WTC11 (cell line): ENCODE results near the gene EDC4. TPM values are rescaled to one million over a fixed set of nuclear protein-coding genes. Genes with fewer than 3 reads are reported as not detected.
A peak's percentile ranks its signal among the peaks of the same experiment; 100 is the strongest.

Experiments used
- ATAC-seq: fragments of 200-7000 bp; cut with Tn5 transposase; 2 replicates; pipeline ENCODE4 v1.10.0; 2021; ENCODE audit warnings: mild to moderate bottlenecking, moderate library complexity
- Bru-seq: library from RNA; stranded (reverse); fragments of 400-500 nt; gene quantifications from one replicate; lab custom pipeline; 2021; lab: Mats Ljungman, UMichigan
- CTCF ChIA-PET: fragments of 300-600 bp; sonication (Branson Sonifier 250); formaldehyde crosslinking; loops from one replicate; lab custom pipeline; 2021; ENCODE audit warnings: antibody characterized with exemption; lab: Charles Lee
- POLR2A ChIA-PET: fragments of 350-600 bp; sonication (Branson Sonifier 250); formaldehyde crosslinking; loops from one replicate; lab custom pipeline; 2021; ENCODE audit warnings: antibody characterized with exemption; lab: Charles Lee
- DNase-seq: peaks from one replicate; pipeline ENCODE4 v3.0.0; 2021; ENCODE audit warnings: low spot score
- H3K27ac Mint-ChIP-seq: 2 replicates; pipeline ENCODE4 v1.8.0; 2021; ENCODE audit warnings: mixed read lengths
- H3K27me3 Mint-ChIP-seq: 2 replicates; pipeline ENCODE4 v1.8.0; 2021; ENCODE audit warnings: low read depth, mild to moderate bottlenecking, moderate library complexity, mixed read lengths
- H3K36me3 Mint-ChIP-seq: 2 replicates; pipeline ENCODE4 v1.8.0; 2021; ENCODE audit warnings: mixed read lengths
- H3K4me1 Mint-ChIP-seq: 2 replicates; pipeline ENCODE4 v1.8.0; 2022; ENCODE audit warnings: mixed read lengths
- H3K4me3 Mint-ChIP-seq: 2 replicates; pipeline ENCODE4 v1.8.0; 2021; ENCODE audit warnings: mild to moderate bottlenecking, moderate library complexity, mixed read lengths
- H3K9me3 Mint-ChIP-seq: 2 replicates; pipeline ENCODE4 v1.8.0; 2021; ENCODE audit warnings: mixed read lengths
- CBFB ChIP-seq: sonication (generic); formaldehyde crosslinking; IDR thresholded peaks from 2 replicates; pipeline ENCODE4 v1.8.1; 2022; ENCODE audit warnings: mild to moderate bottlenecking, low read depth, missing genetic modification reagents
- CREB1 ChIP-seq: sonication (generic); formaldehyde crosslinking; IDR thresholded peaks from 2 replicates; pipeline ENCODE4 v1.8.0; 2023; ENCODE audit warnings: mild to moderate bottlenecking, missing genetic modification reagents
- ELF4 ChIP-seq: sonication (generic); formaldehyde crosslinking; IDR thresholded peaks from 2 replicates; pipeline ENCODE4 v1.8.1; 2022; ENCODE audit warnings: low read depth, mild to moderate bottlenecking, moderate library complexity, missing genetic modification reagents
- GABPB1 ChIP-seq: sonication (generic); formaldehyde crosslinking; IDR thresholded peaks from 2 replicates; pipeline ENCODE4 v1.8.1; 2023; ENCODE audit warnings: mild to moderate bottlenecking, missing genetic modification reagents
- JUN ChIP-seq: sonication (generic); formaldehyde crosslinking; IDR thresholded peaks from 2 replicates; pipeline ENCODE4 v1.8.0; 2023; ENCODE audit warnings: mild to moderate bottlenecking, missing genetic modification reagents
- RORB ChIP-seq: fragments of 250-450 bp; sonication (Bioruptor Pico); IDR thresholded peaks from 2 replicates; pipeline ENCODE4 v1.9.0; 2021; ENCODE audit warnings: mild to moderate bottlenecking
- SMAD3 ChIP-seq: sonication (generic); formaldehyde crosslinking; IDR thresholded peaks from 2 replicates; pipeline ENCODE4 v1.8.0; 2022; ENCODE audit warnings: missing genetic modification reagents, mild to moderate bottlenecking, borderline replicate concordance
- TEAD4 ChIP-seq: sonication (generic); formaldehyde crosslinking; IDR thresholded peaks from 2 replicates; pipeline ENCODE4 v1.8.0; 2022; ENCODE audit warnings: mild to moderate bottlenecking, missing genetic modification reagents
- ZNF232 ChIP-seq: sonication (generic); formaldehyde crosslinking; IDR thresholded peaks from 2 replicates; pipeline ENCODE4 v1.8.0; 2022; ENCODE audit warnings: mild to moderate bottlenecking, missing genetic modification reagents
- ZNF416 ChIP-seq: fragments of 250-450 bp; sonication (Bioruptor Pico); IDR thresholded peaks from 2 replicates; pipeline ENCODE4 v1.9.0; 2021; ENCODE audit warnings: mild to moderate bottlenecking, inconsistent platforms
- ZNF423 ChIP-seq: fragments of 250-450 bp; sonication (Bioruptor Pico); IDR thresholded peaks from 2 replicates; pipeline ENCODE4 v2.1.2; 2022; ENCODE audit warnings: mild to moderate bottlenecking, moderate library complexity
- long read RNA-seq, 3 experiments: library from RNA in 1 of 3; library from capped mRNA in 1 of 3; library from polyadenylated mRNA in 1 of 3; unstranded in 2 of 3; stranded (forward) in 1 of 3; transcript quantifications; one replicate each; pipeline ENCODE4 v2.0.0, GENCODE V29; 2021
- total RNA-seq: library from RNA; stranded (reverse); gene quantifications from 3 replicates; pipeline ENCODE4 v1.2.3, GENCODE V29; 2021
- TF ChIP-seq, protein P1 (sequence below): fragments of 250-450 bp; sonication (Bioruptor Pico); IDR thresholded peaks from 2 replicates; pipeline ENCODE4 v2.1.2; 2022; ENCODE audit warnings: mild to moderate bottlenecking, moderate library complexity
- TF ChIP-seq, protein P2 (sequence below): fragments of 250-450 bp; sonication (Bioruptor Pico); IDR thresholded peaks from 2 replicates; pipeline ENCODE4 v1.9.0; 2021; ENCODE audit warnings: mild to moderate bottlenecking, borderline replicate concordance
- TF ChIP-seq, protein P3 (sequence below): sonication (generic); formaldehyde crosslinking; IDR thresholded peaks from 2 replicates; pipeline ENCODE4 v1.8.1; 2023; ENCODE audit warnings: mild to moderate bottlenecking, missing genetic modification reagents, borderline replicate concordance
- TF ChIP-seq, protein P4 (sequence below): sonication (generic); formaldehyde crosslinking; IDR thresholded peaks from 2 replicates; pipeline ENCODE4 v1.8.0; 2022; ENCODE audit warnings: missing genetic modification reagents

The EDC4 gene, protein sequence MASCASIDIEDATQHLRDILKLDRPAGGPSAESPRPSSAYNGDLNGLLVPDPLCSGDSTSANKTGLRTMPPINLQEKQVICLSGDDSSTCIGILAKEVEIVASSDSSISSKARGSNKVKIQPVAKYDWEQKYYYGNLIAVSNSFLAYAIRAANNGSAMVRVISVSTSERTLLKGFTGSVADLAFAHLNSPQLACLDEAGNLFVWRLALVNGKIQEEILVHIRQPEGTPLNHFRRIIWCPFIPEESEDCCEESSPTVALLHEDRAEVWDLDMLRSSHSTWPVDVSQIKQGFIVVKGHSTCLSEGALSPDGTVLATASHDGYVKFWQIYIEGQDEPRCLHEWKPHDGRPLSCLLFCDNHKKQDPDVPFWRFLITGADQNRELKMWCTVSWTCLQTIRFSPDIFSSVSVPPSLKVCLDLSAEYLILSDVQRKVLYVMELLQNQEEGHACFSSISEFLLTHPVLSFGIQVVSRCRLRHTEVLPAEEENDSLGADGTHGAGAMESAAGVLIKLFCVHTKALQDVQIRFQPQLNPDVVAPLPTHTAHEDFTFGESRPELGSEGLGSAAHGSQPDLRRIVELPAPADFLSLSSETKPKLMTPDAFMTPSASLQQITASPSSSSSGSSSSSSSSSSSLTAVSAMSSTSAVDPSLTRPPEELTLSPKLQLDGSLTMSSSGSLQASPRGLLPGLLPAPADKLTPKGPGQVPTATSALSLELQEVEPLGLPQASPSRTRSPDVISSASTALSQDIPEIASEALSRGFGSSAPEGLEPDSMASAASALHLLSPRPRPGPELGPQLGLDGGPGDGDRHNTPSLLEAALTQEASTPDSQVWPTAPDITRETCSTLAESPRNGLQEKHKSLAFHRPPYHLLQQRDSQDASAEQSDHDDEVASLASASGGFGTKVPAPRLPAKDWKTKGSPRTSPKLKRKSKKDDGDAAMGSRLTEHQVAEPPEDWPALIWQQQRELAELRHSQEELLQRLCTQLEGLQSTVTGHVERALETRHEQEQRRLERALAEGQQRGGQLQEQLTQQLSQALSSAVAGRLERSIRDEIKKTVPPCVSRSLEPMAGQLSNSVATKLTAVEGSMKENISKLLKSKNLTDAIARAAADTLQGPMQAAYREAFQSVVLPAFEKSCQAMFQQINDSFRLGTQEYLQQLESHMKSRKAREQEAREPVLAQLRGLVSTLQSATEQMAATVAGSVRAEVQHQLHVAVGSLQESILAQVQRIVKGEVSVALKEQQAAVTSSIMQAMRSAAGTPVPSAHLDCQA (N-terminal part only)
- 72.6 to 83.7 TPM (median 74.1 TPM) in 3 replicates for total RNA-seq
- percentile 61 among the genes with signal in this experiment for Bru-seq, nascent RNA
- long read RNA-seq, experiment 1, full-length matches to known transcripts, result 214 of 401 reads
- long read RNA-seq, experiment 1, partial matches to known transcripts, result 46 of 401 reads
- long read RNA-seq, experiment 1, other reads (novel, unspliced or antisense), result 141 of 401 reads
- long read RNA-seq, experiment 2, full-length matches to known transcripts, result 10 of 58 reads
- long read RNA-seq, experiment 2, partial matches to known transcripts, result 26 of 58 reads
- long read RNA-seq, experiment 2, other reads (novel, unspliced or antisense), result 22 of 58 reads
- long read RNA-seq, experiment 3, partial matches to known transcripts, result 2 of 2 reads
- long read RNA-seq, experiment 3, other reads (novel, unspliced or antisense), result 0 of 2 reads

DNA sequence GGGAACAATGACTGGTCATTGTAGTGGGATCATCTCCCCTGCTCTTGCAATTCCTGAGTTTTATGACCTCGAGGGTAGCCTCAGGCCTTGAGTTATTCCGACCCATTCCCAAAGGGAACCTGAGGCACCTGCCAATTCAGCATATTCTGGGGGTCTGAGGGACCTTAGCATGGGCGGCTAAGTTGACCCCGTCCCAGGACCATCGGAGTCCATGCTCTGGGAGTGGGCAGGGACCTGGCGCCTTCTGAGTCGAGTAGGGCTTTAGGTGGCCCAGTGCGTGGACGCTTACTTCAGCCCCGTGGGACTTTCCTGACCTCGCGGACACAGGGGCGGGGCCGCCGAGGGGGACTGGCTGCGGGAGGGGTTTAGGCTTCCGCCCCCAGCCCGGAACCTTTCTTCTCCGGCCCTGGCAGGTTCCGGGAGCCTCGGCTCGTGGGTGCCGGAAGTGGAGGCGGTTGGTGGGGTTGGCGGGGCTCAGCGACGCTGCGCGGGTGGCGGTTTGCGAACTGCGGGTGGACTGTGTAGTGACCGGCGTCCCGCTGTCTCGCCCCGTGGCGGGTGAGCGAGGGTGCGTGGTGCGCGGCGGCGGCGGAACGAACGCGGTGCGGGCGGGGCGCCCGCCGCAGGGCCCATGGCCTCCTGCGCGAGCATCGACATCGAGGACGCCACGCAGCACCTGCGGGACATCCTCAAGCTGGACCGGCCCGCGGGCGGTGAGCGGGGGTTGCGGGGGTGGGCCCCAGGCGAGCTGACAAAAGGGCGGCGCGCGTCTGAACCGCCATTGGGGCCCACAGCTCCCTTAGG lies at the start of gene EDC4:
TSS of gene EDC4 (plus strand) at position 422 of the 804 bp plus-strand sequence. CDS start at position 632, 210 bp downstream.
- H3K4me3 Mint-ChIP-seq, result peak within 1 kb of the TSS; percentile 92
- H3K4me1 Mint-ChIP-seq, result peaks cover 15% of the 10 kb centered on the region
- ATAC-seq (peak; percentile 74), DNase-seq (peak; percentile 76)
- H3K9me3 Mint-ChIP-seq, result no peaks in the 10 kb centered on the region
- H3K27me3 Mint-ChIP-seq, result no peaks in the 10 kb centered on the region
- peaks cover 35% of the 10 kb centered on the region for H3K36me3 Mint-ChIP-seq
- CTCF ChIA-PET, result interaction anchor here (0.8 to 3.2 kb wide), 9 partner anchors 11 to 352 kb away, joined by 3 to 29 read pairs (median 4); partner anchors contain the start of gene NRN1L
- H3K27ac Mint-ChIP-seq, result peak within 1 kb of the TSS; percentile 90
- POLR2A ChIA-PET, result no interaction called here
- TF ChIP-seq SMAD3 (CRISPR knock-in tag), result peak; percentile 86; the same call in 1 of the 2 replicates
- no peak for TF ChIP-seq CBFB (CRISPR knock-in tag)
- TF ChIP-seq, protein P1, sequence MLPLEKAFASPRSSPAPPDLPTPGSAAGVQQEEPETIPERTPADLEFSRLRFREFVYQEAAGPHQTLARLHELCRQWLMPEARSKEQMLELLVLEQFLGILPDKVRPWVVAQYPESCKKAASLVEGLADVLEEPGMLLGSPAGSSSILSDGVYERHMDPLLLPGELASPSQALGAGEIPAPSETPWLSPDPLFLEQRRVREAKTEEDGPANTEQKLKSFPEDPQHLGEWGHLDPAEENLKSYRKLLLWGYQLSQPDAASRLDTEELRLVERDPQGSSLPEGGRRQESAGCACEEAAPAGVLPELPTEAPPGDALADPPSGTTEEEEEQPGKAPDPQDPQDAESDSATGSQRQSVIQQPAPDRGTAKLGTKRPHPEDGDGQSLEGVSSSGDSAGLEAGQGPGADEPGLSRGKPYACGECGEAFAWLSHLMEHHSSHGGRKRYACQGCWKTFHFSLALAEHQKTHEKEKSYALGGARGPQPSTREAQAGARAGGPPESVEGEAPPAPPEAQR (CRISPR knock-in tag), result no peak
- TF ChIP-seq ELF4 (CRISPR knock-in tag), result peak; percentile 88; the same call in 1 of the 2 replicates
- TF ChIP-seq RORB (CRISPR knock-in tag), result no peak
- TF ChIP-seq, protein P2, sequence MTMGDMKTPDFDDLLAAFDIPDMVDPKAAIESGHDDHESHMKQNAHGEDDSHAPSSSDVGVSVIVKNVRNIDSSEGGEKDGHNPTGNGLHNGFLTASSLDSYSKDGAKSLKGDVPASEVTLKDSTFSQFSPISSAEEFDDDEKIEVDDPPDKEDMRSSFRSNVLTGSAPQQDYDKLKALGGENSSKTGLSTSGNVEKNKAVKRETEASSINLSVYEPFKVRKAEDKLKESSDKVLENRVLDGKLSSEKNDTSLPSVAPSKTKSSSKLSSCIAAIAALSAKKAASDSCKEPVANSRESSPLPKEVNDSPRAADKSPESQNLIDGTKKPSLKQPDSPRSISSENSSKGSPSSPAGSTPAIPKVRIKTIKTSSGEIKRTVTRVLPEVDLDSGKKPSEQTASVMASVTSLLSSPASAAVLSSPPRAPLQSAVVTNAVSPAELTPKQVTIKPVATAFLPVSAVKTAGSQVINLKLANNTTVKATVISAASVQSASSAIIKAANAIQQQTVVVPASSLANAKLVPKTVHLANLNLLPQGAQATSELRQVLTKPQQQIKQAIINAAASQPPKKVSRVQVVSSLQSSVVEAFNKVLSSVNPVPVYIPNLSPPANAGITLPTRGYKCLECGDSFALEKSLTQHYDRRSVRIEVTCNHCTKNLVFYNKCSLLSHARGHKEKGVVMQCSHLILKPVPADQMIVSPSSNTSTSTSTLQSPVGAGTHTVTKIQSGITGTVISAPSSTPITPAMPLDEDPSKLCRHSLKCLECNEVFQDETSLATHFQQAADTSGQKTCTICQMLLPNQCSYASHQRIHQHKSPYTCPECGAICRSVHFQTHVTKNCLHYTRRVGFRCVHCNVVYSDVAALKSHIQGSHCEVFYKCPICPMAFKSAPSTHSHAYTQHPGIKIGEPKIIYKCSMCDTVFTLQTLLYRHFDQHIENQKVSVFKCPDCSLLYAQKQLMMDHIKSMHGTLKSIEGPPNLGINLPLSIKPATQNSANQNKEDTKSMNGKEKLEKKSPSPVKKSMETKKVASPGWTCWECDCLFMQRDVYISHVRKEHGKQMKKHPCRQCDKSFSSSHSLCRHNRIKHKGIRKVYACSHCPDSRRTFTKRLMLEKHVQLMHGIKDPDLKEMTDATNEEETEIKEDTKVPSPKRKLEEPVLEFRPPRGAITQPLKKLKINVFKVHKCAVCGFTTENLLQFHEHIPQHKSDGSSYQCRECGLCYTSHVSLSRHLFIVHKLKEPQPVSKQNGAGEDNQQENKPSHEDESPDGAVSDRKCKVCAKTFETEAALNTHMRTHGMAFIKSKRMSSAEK (CRISPR knock-in tag), result no peak
- no peak for TF ChIP-seq ZNF423 (CRISPR knock-in tag)
- TF ChIP-seq, protein P3, sequence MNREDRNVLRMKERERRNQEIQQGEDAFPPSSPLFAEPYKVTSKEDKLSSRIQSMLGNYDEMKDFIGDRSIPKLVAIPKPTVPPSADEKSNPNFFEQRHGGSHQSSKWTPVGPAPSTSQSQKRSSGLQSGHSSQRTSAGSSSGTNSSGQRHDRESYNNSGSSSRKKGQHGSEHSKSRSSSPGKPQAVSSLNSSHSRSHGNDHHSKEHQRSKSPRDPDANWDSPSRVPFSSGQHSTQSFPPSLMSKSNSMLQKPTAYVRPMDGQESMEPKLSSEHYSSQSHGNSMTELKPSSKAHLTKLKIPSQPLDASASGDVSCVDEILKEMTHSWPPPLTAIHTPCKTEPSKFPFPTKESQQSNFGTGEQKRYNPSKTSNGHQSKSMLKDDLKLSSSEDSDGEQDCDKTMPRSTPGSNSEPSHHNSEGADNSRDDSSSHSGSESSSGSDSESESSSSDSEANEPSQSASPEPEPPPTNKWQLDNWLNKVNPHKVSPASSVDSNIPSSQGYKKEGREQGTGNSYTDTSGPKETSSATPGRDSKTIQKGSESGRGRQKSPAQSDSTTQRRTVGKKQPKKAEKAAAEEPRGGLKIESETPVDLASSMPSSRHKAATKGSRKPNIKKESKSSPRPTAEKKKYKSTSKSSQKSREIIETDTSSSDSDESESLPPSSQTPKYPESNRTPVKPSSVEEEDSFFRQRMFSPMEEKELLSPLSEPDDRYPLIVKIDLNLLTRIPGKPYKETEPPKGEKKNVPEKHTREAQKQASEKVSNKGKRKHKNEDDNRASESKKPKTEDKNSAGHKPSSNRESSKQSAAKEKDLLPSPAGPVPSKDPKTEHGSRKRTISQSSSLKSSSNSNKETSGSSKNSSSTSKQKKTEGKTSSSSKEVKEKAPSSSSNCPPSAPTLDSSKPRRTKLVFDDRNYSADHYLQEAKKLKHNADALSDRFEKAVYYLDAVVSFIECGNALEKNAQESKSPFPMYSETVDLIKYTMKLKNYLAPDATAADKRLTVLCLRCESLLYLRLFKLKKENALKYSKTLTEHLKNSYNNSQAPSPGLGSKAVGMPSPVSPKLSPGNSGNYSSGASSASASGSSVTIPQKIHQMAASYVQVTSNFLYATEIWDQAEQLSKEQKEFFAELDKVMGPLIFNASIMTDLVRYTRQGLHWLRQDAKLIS, result no peak
- TF ChIP-seq TEAD4, result 0 out of 2 replicates have a peak, but pooled peaks have one; percentile 39
- TF ChIP-seq CREB1 (CRISPR knock-in tag), result no peak
- peak; percentile 69; the same call in 1 of the 2 replicates for TF ChIP-seq ZNF232 (CRISPR knock-in tag)
- TF ChIP-seq, protein P4, sequence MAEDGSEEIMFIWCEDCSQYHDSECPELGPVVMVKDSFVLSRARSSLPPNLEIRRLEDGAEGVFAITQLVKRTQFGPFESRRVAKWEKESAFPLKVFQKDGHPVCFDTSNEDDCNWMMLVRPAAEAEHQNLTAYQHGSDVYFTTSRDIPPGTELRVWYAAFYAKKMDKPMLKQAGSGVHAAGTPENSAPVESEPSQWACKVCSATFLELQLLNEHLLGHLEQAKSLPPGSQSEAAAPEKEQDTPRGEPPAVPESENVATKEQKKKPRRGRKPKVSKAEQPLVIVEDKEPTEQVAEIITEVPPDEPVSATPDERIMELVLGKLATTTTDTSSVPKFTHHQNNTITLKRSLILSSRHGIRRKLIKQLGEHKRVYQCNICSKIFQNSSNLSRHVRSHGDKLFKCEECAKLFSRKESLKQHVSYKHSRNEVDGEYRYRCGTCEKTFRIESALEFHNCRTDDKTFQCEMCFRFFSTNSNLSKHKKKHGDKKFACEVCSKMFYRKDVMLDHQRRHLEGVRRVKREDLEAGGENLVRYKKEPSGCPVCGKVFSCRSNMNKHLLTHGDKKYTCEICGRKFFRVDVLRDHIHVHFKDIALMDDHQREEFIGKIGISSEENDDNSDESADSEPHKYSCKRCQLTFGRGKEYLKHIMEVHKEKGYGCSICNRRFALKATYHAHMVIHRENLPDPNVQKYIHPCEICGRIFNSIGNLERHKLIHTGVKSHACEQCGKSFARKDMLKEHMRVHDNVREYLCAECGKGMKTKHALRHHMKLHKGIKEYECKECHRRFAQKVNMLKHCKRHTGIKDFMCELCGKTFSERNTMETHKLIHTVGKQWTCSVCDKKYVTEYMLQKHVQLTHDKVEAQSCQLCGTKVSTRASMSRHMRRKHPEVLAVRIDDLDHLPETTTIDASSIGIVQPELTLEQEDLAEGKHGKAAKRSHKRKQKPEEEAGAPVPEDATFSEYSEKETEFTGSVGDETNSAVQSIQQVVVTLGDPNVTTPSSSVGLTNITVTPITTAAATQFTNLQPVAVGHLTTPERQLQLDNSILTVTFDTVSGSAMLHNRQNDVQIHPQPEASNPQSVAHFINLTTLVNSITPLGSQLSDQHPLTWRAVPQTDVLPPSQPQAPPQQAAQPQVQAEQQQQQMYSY, result no peak; the same call in 1 of the 2 replicates
- peak; percentile 92 for TF ChIP-seq GABPB1 (CRISPR knock-in tag)
- TF ChIP-seq JUN (CRISPR knock-in tag), result peak; percentile 56; the same call in 1 of the 2 replicates
- 0 out of 2 replicates have a peak, but pooled peaks have one; percentile 67 for TF ChIP-seq ZNF416 (CRISPR knock-in tag)
